NCI-H2107 treated with DMSO at 0.1 percent for 48 hours (cell line): Measurements from ENCODE around the gene ENDOV.

Experiments
- DNase-seq: peaks from one replicate; lab custom pipeline; 2025; ENCODE audit not compliant: unreplicated experiment; lab: John Stamatoyannopoulos, UW

Gene ENDOV

DNA sequence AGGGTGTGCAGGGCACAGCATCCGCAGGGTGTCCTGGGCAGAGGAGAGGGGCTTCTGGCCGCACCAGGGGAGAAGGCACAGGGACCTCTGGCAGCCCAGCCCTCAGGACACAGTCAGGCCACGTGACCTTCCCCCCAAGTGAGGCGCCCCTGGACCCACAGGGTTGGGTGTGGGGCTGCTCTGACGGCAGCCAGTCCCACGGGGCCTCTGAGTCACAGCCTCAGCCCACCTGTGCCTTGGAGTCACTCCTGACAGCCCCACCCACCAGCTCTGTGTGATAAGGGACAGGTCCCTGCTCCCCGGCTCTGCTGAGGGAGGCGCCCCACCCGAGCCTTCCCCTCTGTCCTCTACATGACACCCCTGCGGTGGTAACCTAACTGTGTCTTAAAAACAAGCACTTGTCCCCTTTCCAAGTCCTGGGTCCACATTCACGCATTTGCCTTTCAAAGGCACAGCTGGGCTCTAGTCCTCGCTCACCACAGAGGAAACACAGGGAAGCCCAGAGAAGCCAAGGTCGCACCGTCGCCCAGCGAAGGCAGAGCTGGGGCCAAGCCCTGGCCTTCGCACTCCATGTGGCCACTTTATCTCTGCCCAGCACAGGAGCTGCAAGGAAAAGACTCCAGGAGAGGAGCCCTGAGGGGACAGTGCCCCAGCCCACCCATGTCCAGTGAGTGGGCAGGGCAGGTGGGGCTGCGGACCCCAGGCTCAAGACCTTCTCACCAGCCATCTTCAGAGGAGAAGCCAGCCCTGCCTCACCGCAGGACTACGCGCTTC, 66.5 kb downstream of the ENDOV start:
- no peak for DNase-seq

DNA sequence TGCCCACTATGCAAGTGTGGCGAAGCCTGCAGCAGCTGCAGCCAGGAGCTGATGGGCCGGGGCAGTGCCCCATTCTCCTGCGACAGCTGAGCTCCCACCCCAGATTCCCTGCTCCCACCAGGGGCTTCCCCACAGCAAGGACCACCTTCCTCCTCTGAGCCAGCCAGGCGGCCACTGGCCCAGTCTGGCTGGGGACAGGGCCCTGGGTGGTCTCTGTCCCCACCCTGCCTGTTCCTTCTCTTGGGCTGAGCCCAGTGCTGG, 67.0 kb downstream of the ENDOV start:
- DNase-seq: no peak

DNA sequence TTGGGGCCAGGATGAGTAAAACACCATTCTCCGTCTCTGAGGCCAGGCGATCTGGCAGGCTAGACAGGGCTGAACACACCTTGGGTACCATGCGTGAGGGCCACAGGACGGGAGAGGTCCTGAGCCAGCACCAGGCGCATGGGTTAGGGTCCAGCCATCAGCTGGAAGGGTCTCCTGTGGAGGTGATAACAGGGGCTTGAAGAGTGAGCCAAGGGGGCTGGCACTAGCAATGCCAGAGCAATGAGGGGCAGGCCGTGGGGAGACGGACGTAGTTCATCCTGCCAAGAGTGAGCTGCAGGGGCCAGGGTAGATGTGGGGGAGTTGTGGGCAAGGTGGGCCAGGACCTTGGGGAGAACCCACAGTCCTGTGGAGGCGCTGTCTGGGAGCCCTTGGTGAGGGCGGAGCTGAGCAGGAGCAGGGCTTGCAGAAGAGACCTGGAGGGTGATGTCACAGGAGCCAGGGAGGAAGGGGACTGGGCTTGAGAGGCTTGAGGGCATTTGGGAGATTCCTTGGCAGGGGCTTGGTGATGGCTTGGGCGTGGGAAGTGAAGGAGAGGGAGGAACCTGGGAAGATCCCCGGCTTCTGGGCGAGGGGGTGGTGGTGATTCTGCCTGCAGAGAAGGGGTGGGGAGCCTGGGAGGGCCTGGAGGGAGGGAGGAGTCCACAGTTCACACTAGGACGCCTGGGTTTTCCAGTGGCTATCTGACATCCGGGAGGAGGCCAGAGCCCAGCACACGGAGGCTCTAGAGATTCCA, 67.8 kb downstream of the ENDOV start:
- DNase-seq: no peak

DNA sequence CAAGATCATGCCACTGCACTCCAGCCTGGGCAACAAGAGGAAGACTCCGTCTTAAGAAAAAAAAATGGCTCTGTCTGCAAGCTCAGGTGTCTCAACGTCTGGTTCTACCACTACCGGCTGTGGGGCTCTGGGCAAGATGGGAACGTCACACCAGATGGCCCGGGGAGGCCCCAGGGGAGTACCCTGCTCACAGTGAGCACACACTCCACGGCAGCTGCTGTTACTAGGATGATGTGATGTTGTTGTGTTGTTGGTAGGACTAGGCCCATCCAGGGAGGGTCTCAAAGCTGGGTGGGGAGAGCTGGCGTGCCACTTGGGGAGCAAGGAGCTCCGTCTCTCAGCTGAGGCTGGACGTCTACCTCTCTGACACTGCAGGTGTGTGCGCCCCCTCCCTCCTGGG, 70.9 kb downstream of the ENDOV start:
- DNase-seq: no peak

DNA sequence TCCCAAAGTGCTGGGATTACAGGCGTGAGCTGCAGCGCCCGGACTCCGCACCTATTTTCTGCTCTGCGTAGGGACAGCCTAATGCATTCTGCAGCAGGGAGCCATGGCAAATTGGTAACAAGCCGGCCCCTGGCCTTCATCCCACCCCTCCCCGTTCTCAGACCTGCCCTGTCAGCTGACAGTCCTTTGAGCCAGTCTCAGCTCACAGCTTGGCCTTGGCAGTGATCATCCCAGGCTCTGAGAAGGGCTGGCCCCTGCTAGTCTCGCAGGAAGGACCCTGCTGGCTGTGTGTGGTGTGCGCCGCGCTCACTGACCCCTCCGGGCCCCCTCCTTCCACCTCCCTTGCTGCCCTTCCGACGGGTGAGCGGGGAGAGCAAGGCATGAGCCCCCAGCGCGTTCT, 71.7 kb downstream of the ENDOV start:
- DNase-seq: no peak

DNA sequence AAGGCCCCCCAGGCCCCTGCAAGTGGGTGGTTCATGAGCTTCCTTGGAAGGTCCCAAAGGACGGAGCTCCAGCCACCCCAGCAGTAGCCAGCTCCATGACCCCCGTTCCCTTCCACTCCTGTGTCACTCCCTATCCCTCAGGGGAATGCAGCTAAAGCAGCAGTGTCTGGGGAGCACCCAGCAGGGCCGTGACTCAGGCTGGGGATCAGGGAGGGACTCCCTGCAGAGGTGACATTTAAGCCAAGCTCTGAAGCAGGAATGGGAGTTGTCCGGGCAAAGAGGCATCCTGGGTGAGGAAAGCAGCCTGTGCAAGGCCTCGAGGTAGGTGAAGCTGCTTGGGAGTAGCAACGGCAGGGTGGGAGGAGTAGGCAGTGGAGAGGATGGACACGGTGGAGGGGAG, 72.5 kb downstream of the ENDOV start:
- DNase-seq: no peak
